Activated CD4-positive, alpha-beta T cell treated with anti-CD3 and anti-CD28 coated beads, Interleukin-2, amount 10 ng/mL, durations not matched to agents 24 days and 14 days (primary cell): ENCODE data around the gene SLC66A1. TPM values are rescaled to one million over a fixed set of nuclear protein-coding genes. Genes with fewer than 3 reads are reported as not detected.
A peak's percentile ranks its signal among the peaks of the same experiment; 100 is the strongest.
"Not testable (repeated sequence)": the region's sequence is repeated elsewhere in the genome, so short reads cannot be mapped to it uniquely, and the experiment has no call there.

Source experiments
- DNase-seq: peaks from one replicate; pipeline ENCODE4 v3.0.0; 2022
- H3K27ac Mint-ChIP-seq: one replicate; pipeline ENCODE4 v1.8.0; 2022; ENCODE audit warnings: mild to moderate bottlenecking, mixed read lengths
- H3K27me3 Mint-ChIP-seq: one replicate; pipeline ENCODE4 v1.8.0; 2022; ENCODE audit warnings: mixed read lengths
- H3K36me3 Mint-ChIP-seq: one replicate; pipeline ENCODE4 v1.8.0; 2022; ENCODE audit warnings: low read depth, mild to moderate bottlenecking, mixed read lengths
- H3K4me1 Mint-ChIP-seq: one replicate; pipeline ENCODE4 v1.8.0; 2021; ENCODE audit warnings: mixed read lengths
- H3K4me3 Mint-ChIP-seq: one replicate; pipeline ENCODE4 v1.8.0; 2022; ENCODE audit warnings: mild to moderate bottlenecking, moderate library complexity, mixed read lengths
- H3K9me3 Mint-ChIP-seq: one replicate; pipeline ENCODE4 v1.8.0; 2021; ENCODE audit warnings: mixed read lengths
- intact Hi-C: fragments of 100-400 bp; cut with micrococcal nuclease; formaldehyde crosslinking; loops from one replicate; pipeline ENCODE4 v1.15.1; 2023
- total RNA-seq: library from RNA; stranded (reverse); gene quantifications from 2 replicates; pipeline ENCODE4 v1.2.3, GENCODE V29; 2022

Gene SLC66A1, protein sequence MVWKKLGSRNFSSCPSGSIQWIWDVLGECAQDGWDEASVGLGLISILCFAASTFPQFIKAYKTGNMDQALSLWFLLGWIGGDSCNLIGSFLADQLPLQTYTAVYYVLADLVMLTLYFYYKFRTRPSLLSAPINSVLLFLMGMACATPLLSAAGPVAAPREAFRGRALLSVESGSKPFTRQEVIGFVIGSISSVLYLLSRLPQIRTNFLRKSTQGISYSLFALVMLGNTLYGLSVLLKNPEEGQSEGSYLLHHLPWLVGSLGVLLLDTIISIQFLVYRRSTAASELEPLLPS
- total RNA-seq, result 9.2 and 10.1 TPM in 2 replicates

DNA sequence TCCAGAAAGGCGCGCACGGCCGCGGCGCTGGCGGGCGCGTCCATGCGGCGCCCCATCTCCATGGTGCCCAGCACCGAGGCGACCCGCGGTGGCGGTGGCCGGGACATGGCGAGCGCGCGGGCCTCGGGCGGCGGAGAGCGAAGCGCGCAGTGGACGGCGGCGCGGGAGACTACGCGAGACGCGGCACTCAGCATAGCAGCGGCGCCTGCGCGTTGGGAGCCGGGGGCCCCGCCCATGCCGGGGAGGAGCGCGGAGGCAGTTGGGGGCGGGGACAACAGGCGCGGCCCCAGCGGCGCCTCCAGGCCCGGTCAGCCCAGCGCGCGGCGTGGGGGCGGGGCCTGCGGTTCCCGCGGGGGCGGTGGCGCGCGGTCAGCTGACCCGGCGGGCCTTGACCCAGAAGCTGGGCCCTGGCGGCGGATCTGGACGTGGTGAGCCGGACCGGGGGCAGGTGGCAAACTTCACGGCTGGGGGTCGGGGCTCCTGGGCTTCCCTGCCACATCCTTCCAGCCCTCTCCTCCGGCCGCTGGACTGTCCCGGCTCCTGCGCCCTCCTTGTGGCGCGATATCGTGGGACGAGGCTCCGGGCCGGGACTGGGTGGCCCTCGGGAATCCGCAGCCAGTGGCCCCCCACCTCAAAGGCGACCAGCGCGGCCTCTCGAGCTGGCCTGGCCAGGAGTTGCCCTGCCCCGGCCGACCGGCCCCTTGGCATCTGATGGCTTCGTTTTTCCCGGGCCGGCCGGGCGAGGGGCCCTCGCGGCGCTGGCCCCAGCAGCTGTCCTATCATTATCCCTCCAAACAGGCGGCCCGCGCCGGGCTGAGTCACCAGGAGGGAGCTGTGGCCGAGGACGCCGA lies at the start of gene SLC66A1, which contains the start of gene AKR7A2:
SLC66A1 (plus strand) TSS at position 396 of the 851 bp plus-strand sequence. CDS start 5,352 bp downstream, outside the sequence.
AKR7A2 (minus strand) TSS at position 214 of the 851 bp plus-strand sequence; CDS start at position 194, 20 bp downstream.
- H3K4me3 Mint-ChIP-seq, result peak within 1 kb of the TSS; percentile 92
- H3K9me3 Mint-ChIP-seq, result no peaks in the 10 kb centered on the region
- peaks cover 35% of the 10 kb centered on the region for H3K4me1 Mint-ChIP-seq
- peak; percentile 99 for DNase-seq
- intact Hi-C loops, result loop anchor here (1.0 kb wide), 2 partner anchors 61 to 172 kb away; partner anchors contain the start of genes EMC1 and MRTO4
- H3K27me3 Mint-ChIP-seq, result no peaks in the 10 kb centered on the region
- peaks cover 8% of the 10 kb centered on the region for H3K36me3 Mint-ChIP-seq
- H3K27ac Mint-ChIP-seq, result peak within 1 kb of the TSS; percentile 89

DNA sequence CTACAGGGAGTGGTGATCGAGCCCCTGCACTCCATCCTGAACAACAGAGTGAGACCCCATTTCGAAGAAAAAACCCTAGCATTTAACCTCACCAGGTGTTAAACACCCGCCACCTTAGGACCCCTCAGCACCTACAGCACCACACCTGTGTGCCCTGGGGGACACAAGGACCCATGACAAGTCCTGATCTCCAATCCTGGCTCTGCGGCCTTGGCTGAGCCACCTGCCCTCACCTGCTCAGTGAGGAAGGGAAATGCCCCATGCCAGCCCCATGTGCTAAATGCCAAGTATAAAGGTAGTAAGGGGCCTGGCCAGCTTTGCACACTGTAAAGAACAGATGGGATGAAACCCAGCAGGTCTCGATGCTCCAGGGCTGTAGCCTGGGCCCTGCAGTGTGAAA lies 49.4 kb upstream of the SLC66A1 start:
- Mint-ChIP-seq H3K27ac (no peak overlapping the region), H3K4me1 (no peaks in the 10 kb centered on the region), H3K27me3 (no peaks in the 10 kb centered on the region), H3K36me3 (peaks cover 22% of the 10 kb centered on the region), H3K9me3 (no peaks in the 10 kb centered on the region), H3K4me3 (no peak overlapping the region)
- DNase-seq, result no peak
- intact Hi-C loops, result no loop called here

DNA sequence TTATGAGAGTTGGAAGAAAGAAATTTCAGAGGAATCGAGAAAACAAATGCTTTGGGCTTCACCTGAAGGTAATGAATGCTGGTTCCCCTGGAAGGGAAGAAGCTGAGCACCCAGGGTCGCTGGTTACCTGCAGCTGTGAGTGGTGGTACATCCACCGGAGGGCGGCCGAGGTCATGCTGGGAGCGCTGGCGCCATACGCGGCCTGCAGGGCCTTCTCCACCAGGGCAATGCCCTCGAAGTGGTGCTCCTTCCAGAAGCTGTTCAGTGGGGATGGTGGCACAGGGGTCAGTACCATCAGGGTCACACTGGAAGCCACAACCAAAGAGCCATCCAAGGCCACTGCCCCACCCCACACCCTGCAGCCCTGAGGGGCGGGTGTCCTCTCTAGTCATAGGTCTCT lies 43.7 kb upstream of the SLC66A1 start:
- no peak for DNase-seq
- H3K9me3 Mint-ChIP-seq, result no peaks in the 10 kb centered on the region
- no peak overlapping the region for H3K4me3 Mint-ChIP-seq
- H3K27ac Mint-ChIP-seq, result no peak overlapping the region
- intact Hi-C loops, result no loop called here
- H3K36me3 Mint-ChIP-seq, result no peaks in the 10 kb centered on the region
- no peaks in the 10 kb centered on the region for H3K4me1 Mint-ChIP-seq
- peaks cover 9% of the 10 kb centered on the region for H3K27me3 Mint-ChIP-seq

DNA sequence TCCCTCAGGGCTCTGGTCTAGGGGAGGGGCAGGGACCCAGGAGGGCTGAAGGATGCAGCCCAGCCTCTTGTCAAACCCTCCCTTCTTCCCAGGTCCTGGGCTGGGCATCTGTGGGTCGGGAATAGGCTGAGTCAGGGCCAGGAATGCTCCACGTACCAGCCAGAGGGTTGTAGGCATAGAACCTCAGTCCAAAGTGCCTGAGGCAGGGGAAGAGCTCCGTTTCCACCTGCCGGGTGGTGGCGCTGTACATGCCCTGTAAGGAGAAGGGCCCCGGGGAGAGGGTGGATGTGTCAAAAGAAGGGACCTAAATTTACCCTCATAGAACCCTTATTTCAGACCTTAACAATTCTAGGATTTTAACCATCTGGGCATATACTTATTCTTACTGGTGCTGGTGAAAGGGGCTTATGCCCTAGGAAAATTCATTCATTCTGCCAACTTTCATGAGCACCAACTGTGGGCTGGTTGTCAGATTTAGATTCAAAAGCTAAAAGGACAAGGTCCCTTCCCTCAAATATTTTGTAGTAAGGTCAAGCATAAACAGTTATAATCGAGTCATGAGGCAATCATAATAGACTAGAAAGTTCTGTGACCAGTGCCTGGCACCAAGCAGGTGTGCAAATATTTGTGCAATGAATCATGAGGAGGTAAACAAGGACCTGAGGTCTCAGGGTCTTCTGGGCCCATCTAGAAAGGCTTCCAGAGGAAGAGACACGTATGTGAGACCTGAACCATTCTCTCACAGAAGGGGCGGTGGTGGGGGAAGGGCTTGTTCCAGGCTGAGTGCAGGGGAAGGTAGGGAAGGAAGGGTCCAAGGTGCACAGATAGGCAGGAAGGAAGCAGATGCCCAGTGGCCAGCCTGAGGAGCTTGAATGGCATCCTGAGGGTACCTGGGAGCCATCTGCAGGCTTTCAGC lies 42.4 kb upstream of the SLC66A1 start:
- DNase-seq, H3K4me3 Mint-ChIP-seq, H3K36me3 Mint-ChIP-seq, H3K4me1 Mint-ChIP-seq, intact Hi-C loops, H3K9me3 Mint-ChIP-seq, H3K27ac Mint-ChIP-seq: not testable (repeated sequence)
- peaks cover 11% of the 10 kb centered on the region for H3K27me3 Mint-ChIP-seq

DNA sequence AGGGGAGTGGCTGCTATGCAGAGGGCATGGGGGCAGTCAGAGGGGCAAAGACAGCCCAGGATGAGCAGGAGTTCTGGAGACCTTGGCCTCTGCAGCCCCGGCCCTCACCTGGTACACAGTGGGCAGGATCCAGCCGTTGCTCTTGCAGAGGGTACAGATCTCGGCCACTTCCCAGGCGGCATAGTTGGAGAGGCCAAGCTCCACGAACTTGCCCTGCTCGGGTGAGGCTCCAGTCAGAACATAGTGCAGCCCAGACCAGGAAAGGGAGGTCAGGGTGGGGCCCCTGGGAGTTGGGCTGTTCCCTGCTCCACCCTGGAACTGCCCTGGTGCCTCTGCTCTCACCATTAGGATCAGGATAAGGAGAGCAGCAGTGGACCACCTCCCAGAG lies 41.8 kb upstream of the SLC66A1 start:
- intact Hi-C loops, H3K36me3 Mint-ChIP-seq, DNase-seq, H3K4me3 Mint-ChIP-seq, H3K4me1 Mint-ChIP-seq, H3K27ac Mint-ChIP-seq, H3K9me3 Mint-ChIP-seq: not testable (repeated sequence)
- H3K27me3 Mint-ChIP-seq, result peaks cover 11% of the 10 kb centered on the region

DNA sequence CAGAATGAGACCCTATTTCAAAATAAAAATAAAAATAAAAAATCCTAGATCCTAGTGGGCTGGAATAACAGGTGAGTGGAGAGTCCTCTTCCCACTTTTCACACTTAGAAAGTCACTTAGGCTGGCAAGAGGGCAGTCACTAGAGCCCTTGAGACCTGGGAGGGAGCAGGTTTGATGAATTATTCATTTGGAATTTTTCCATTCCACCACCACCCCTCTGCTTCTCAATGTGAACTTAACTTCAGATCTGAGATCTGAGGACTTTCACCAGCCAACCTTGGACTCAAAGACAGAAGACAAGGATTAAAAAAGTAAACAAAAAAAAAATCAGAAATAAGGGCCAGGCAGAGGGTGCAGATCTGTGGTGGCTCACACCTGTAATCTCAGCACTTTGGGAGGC lies 40.1 kb upstream of the SLC66A1 start:
- no peak overlapping the region for H3K4me3 Mint-ChIP-seq
- H3K27me3 Mint-ChIP-seq, result peaks cover 11% of the 10 kb centered on the region
- intact Hi-C loops, result no loop called here
- no peak overlapping the region for H3K27ac Mint-ChIP-seq
- peaks cover 2% of the 10 kb centered on the region for H3K36me3 Mint-ChIP-seq
- DNase-seq, result no peak
- no peaks in the 10 kb centered on the region for H3K4me1 Mint-ChIP-seq
- H3K9me3 Mint-ChIP-seq, result peaks cover 4% of the 10 kb centered on the region

DNA sequence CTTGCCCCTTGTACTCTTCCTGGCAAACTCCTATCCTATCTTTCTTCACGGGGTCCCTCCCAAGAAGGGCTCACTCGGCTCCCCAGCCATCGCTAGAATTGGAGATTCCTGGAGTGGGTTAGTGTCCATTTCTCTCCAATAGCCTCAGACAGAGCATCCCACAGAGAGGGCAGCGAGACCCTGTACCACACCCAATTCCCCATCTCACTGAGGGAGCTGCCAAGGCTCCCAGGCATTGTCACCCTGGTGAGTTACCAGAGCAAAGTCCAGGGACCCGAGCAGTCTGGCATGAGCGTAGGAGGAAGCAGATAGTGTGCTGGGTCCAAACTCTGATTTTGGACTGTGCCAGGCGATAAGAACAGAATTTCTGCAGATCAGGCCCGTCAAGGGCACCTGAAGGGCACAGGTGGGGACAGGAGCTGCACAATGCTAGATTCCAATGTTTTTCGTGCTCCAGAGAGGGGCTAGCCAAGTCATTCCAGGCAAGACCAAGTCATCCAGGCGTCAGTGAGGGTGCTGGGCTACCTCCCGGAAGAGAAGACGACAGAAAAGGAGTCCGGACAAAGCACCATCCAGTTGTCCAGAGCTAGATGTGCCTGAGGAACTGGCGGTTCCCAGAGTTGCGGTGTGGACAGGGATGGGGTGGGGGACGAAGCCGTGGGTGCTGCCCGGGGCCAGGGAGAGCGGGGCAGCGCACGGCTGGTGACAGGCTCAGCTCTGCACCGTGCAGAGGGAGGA lies 38.9 kb upstream of the SLC66A1 start:
- peaks cover 4% of the 10 kb centered on the region for H3K9me3 Mint-ChIP-seq
- peaks cover 11% of the 10 kb centered on the region for H3K27me3 Mint-ChIP-seq
- H3K27ac Mint-ChIP-seq, result no peak overlapping the region
- H3K4me1 Mint-ChIP-seq, result no peaks in the 10 kb centered on the region
- H3K36me3 Mint-ChIP-seq, result peaks cover 2% of the 10 kb centered on the region
- intact Hi-C loops, result no loop called here
- H3K4me3 Mint-ChIP-seq, result no peak overlapping the region
- DNase-seq, result no peak

DNA sequence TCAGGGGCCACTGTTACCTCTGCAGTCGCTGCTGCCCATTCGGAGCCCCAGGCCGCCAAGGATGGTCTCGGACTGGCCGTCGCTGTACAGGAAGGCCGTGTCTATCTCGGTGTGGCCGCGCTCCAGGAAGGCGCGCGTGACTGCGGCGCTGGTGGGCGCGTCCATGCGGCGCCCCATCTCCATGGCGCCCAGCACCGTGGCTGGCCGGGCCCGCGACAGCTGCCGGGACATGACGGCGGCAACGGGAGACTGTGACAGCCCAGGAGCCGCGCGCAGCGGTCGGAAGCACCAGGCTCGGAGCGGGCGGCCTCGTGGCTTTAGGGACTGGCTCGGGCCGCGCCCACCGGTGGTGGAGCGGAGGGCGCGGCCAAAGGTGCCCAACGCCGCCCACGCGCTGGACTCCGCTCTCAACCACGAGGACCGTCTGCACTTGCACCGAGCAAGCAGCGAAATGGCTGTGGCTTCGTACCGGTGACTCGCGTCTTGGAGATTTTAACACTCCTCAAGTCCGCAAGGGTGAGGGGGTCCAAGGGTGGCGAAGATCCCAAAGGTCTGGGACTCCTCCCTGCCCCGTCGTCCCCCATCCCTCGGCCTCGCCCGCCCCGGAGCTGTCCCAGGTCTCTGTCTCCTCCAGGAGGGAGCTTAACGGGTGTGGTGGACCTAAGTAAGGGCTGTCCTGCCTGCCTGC lies 38.1 kb upstream of the SLC66A1 start:
- not testable (repeated sequence) for H3K36me3 Mint-ChIP-seq
- peaks cover 11% of the 10 kb centered on the region for H3K27me3 Mint-ChIP-seq

DNA sequence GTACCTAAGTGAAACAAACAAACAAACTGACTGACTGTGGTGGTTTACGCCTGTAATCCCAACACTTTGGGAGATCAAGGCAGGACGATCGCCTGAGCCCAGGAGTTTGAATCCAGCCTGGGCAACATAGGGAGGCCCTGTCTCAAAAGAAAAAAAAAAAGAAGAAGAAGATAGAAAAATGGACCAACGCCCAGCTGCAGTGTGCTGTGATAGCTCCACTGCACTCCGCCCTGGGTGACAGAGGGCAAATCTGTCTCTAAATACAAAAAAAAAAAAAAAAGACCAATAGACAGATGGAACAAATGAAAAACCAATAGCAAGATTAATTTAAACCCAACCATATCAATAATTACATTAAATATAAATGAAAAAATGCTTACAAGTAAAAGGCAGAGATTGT lies 37.5 kb upstream of the SLC66A1 start:
- no peak for DNase-seq
- Mint-ChIP-seq H3K27ac (no peak overlapping the region), H3K4me3 (no peak overlapping the region), H3K27me3 (peaks cover 11% of the 10 kb centered on the region), H3K36me3 (peaks cover 2% of the 10 kb centered on the region), H3K9me3 (peaks cover 4% of the 10 kb centered on the region), H3K4me1 (no peaks in the 10 kb centered on the region)
- intact Hi-C loops, result no loop called here

More for the DNA sequence above, 38.1 kb upstream of the SLC66A1 start:
- H3K4me3 Mint-ChIP-seq, intact Hi-C loops, H3K27ac Mint-ChIP-seq, DNase-seq, H3K4me1 Mint-ChIP-seq, H3K9me3 Mint-ChIP-seq: not testable (repeated sequence)

DNA sequence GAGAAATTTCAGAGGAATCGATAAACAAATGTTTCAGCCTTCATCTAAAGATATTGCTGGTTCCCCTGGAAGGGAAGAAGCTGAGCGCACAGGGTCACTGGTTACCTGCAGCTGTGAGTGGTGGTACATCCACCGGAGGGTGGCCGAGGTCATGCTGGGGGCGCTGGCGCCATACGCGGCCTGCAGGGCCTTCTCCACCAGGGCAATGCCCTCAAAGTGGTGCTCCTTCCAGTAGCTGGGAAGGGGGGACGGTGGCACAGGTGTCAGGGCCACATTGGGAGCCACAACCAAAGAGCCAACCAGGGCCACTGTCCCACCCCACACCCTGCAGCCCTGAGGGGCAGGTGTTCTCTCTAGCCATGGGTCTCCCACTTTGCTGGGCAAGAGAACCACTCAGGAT lies 28.2 kb upstream of the SLC66A1 start:
- Mint-ChIP-seq H3K4me3 (no peak overlapping the region), H3K27me3 (peaks cover 6% of the 10 kb centered on the region), H3K36me3 (peaks cover 1% of the 10 kb centered on the region), H3K4me1 (peaks cover 2% of the 10 kb centered on the region), H3K27ac (no peak overlapping the region), H3K9me3 (no peaks in the 10 kb centered on the region)
- intact Hi-C loops, result no loop called here
- DNase-seq, result no peak

DNA sequence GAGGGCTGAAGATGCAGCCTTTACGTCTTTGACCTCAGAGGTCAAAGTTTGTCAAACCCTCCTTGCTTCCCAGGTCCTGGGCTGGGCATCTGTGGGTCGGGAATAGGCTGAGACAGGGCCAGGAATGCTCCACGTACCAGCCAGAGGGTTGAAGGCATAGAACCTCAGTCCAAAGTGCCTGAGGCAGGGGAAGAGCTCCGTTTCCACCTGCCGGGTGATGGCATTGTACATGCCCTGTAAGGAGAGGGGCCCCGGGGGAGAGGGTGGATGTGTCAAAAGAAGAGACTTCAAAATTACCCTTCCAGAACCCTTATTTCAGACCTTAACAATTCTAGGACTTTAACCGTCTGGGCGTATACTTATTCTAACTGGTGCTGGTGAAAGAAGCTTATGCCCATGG lies 27.2 kb upstream of the SLC66A1 start:
- H3K4me3 Mint-ChIP-seq, result no peak overlapping the region
- no peaks in the 10 kb centered on the region for H3K9me3 Mint-ChIP-seq
- H3K4me1 Mint-ChIP-seq, result peaks cover 2% of the 10 kb centered on the region
- H3K36me3 Mint-ChIP-seq, result peaks cover 1% of the 10 kb centered on the region
- no peak overlapping the region for H3K27ac Mint-ChIP-seq
- intact Hi-C loops, result no loop called here
- H3K27me3 Mint-ChIP-seq, result peaks cover 9% of the 10 kb centered on the region
- no peak for DNase-seq

DNA sequence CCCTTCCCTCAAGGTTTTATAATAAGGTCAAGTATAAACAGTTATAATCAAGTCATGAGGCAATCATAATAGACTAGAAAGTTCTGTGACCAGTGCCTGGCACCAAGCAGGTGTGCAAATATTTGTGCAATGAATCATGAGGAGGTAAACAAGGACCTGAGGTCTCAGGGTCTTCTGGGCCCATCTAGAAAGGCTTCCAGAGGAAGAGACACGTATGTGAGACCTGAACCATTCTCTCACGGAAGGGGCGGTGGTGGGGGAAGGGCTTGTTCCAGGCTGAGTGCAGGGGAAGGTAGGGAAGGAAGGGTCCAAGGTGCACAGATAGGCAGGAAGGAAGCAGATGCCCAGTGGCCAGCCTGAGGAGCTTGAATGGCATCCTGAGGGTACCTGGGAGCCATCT lies 26.8 kb upstream of the SLC66A1 start:
- peaks cover 10% of the 10 kb centered on the region for H3K27me3 Mint-ChIP-seq
- DNase-seq, intact Hi-C loops, H3K4me1 Mint-ChIP-seq, H3K36me3 Mint-ChIP-seq, H3K9me3 Mint-ChIP-seq, H3K27ac Mint-ChIP-seq, H3K4me3 Mint-ChIP-seq: not testable (repeated sequence)
